ENCODE measurements around the gene COMT. TPM values are rescaled to one million over a fixed set of nuclear protein-coding genes. Genes with fewer than 3 reads are reported as not detected.

The COMT gene
- total and polyA plus RNA-seq, 9 of the 15 experiments (the other 6 are each of a cell fraction or from before 2014, with no cell fraction given), result 12.5 to 351 (median 155) TPM

DNA sequence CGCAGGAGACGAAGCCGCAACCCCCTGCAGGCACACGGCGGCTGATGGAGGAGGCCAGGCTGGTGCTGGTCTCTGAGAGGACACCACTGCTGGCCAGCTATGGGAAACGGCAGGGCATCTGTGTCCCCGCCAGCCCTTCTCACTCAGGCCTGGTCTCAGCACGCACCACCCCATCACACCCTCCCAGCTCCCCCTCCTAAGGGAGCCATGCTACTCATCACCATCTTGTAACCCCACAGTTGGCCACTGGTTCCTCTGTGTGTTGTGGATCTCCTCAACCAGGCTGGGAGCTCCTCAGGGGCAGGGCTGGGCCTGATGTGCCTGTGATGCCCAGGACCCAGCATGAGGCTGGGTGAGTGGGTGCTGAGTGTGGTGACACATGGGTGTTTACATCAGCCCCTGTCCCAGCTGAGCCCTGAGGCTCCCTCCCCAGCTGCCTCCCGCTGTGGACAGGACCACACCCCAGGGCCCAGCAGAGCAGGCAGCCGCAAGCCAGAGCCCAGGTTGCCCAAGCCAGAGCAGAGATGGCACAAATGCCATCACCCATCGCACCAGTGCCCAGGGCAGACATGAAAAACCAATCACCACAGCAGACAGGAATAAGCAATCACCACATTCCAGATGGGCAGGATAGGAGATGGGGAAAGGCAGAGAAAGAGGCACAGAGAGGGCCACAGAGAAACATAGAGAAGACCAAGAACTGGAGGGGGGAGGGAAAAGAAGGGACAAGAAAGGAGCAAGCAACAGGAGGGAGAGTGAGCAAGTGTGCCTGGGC lies 66.8 kb downstream of the COMT start (continued):
- TF ChIP-seq, protein P1, sequence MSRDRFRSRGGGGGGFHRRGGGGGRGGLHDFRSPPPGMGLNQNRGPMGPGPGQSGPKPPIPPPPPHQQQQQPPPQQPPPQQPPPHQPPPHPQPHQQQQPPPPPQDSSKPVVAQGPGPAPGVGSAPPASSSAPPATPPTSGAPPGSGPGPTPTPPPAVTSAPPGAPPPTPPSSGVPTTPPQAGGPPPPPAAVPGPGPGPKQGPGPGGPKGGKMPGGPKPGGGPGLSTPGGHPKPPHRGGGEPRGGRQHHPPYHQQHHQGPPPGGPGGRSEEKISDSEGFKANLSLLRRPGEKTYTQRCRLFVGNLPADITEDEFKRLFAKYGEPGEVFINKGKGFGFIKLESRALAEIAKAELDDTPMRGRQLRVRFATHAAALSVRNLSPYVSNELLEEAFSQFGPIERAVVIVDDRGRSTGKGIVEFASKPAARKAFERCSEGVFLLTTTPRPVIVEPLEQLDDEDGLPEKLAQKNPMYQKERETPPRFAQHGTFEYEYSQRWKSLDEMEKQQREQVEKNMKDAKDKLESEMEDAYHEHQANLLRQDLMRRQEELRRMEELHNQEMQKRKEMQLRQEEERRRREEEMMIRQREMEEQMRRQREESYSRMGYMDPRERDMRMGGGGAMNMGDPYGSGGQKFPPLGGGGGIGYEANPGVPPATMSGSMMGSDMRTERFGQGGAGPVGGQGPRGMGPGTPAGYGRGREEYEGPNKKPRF (IDR thresholded peaks at IDR 0.05; ENCODE audit: low read depth, low read length), result no peak
- TF ChIP-seq ZC3H8 (IDR thresholded peaks at IDR 0.05), result no peak
- TF ChIP-seq, protein P2, sequence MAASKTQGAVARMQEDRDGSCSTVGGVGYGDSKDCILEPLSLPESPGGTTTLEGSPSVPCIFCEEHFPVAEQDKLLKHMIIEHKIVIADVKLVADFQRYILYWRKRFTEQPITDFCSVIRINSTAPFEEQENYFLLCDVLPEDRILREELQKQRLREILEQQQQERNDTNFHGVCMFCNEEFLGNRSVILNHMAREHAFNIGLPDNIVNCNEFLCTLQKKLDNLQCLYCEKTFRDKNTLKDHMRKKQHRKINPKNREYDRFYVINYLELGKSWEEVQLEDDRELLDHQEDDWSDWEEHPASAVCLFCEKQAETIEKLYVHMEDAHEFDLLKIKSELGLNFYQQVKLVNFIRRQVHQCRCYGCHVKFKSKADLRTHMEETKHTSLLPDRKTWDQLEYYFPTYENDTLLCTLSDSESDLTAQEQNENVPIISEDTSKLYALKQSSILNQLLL (CRISPR knock-in tag; IDR thresholded peaks at IDR 0.05; ENCODE audit: borderline replicate concordance), result no peak
- TF ChIP-seq SAP30 (IDR thresholded peaks at IDR 0.05; ENCODE audit: borderline replicate concordance, insufficient read depth, low read depth, low read length, poor library complexity, severe bottlenecking), result peak; percentile 17
- TF ChIP-seq POLR3G (IDR thresholded peaks at IDR 0.05; ENCODE audit: extremely low read depth, insufficient read length, insufficient replicate concordance), result no peak
- no peak for TF ChIP-seq ESRRA (IDR thresholded peaks at IDR 0.05; ENCODE audit: borderline replicate concordance, low read depth)
- TF ChIP-seq ZKSCAN8 (CRISPR knock-in tag; IDR thresholded peaks at IDR 0.05), result no peak
- TF ChIP-seq MCM7 (IDR thresholded peaks at IDR 0.05), result no peak
- TF ChIP-seq SIX5 (IDR thresholded peaks at IDR 0.05; ENCODE audit: borderline replicate concordance in 1 of 2, insufficient read depth in 1 of 2, low read depth in 1 of 2, low read length in 2 of 2), result 0 out of 4 replicates have a peak, but pooled peaks of 1 of the 2 experiments have one; percentile 8
- TF ChIP-seq PPARD (CRISPR knock-in tag; IDR thresholded peaks at IDR 0.05), result no peak
- TF ChIP-seq, protein P3, sequence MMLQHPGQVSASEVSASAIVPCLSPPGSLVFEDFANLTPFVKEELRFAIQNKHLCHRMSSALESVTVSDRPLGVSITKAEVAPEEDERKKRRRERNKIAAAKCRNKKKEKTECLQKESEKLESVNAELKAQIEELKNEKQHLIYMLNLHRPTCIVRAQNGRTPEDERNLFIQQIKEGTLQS (IDR thresholded peaks at IDR 0.05), result no peak
- TF ChIP-seq, protein P3 (CRISPR knock-in tag; conservative IDR thresholded peaks at IDR 0.05), result no peak
- TF ChIP-seq, protein P4, sequence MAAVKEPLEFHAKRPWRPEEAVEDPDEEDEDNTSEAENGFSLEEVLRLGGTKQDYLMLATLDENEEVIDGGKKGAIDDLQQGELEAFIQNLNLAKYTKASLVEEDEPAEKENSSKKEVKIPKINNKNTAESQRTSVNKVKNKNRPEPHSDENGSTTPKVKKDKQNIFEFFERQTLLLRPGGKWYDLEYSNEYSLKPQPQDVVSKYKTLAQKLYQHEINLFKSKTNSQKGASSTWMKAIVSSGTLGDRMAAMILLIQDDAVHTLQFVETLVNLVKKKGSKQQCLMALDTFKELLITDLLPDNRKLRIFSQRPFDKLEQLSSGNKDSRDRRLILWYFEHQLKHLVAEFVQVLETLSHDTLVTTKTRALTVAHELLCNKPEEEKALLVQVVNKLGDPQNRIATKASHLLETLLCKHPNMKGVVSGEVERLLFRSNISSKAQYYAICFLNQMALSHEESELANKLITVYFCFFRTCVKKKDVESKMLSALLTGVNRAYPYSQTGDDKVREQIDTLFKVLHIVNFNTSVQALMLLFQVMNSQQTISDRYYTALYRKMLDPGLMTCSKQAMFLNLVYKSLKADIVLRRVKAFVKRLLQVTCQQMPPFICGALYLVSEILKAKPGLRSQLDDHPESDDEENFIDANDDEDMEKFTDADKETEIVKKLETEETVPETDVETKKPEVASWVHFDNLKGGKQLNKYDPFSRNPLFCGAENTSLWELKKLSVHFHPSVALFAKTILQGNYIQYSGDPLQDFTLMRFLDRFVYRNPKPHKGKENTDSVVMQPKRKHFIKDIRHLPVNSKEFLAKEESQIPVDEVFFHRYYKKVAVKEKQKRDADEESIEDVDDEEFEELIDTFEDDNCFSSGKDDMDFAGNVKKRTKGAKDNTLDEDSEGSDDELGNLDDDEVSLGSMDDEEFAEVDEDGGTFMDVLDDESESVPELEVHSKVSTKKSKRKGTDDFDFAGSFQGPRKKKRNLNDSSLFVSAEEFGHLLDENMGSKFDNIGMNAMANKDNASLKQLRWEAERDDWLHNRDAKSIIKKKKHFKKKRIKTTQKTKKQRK (IDR thresholded peaks at IDR 0.05; ENCODE audit: borderline replicate concordance, low read depth, low read length), result no peak
- TF ChIP-seq MCM5 (IDR thresholded peaks at IDR 0.05; ENCODE audit: low read depth), result no peak
- no peak for TF ChIP-seq NEUROD1 (IDR thresholded peaks at IDR 0.05; ENCODE audit: borderline replicate concordance, low read depth, low read length, partially characterized antibody)
- no peak for TF ChIP-seq ZNF586 (CRISPR knock-in tag; conservative IDR thresholded peaks at IDR 0.05)
- TF ChIP-seq RBBP5 (IDR thresholded peaks at IDR 0.05; ENCODE audit: borderline replicate concordance, insufficient read depth, low read length, poor library complexity, severe bottlenecking), result no peak
- no peak for TF ChIP-seq SMC3 (conservative IDR thresholded peaks at IDR 0.05; ENCODE audit: insufficient read depth, low read depth, low read length)
- peak; percentile 22; the same call in 1 of the 2 replicates for TF ChIP-seq ARID2 (IDR thresholded peaks at IDR 0.05)
